CD4-positive, alpha-beta T cell treated with Interleukin-10 for 1 hour (primary cell): ENCODE measurements around the gene COX15.
"Not testable (repeated sequence)": the region's sequence is repeated elsewhere in the genome, so short reads cannot be mapped to it uniquely, and the experiment has no call there.

Experiments used
- DNase-seq: peaks from one replicate; pipeline ENCODE4 v3.0.0-alpha.2; 2020

Gene COX15

GRCh38 chr10:99732033-99732842, at the start of gene COX15, which contains the start of gene CUTC:
TSS of gene COX15 (minus strand) at chr10:99732127. CDS start at chr10:99732049, 78 bp downstream.
TSS of gene CUTC (plus strand) at chr10:99732234. CDS start at chr10:99732349, 115 bp downstream.
- peak; percentile 96 for DNase-seq

GRCh38 chr10:99779335-99779734, 47.4 kb upstream of the COX15 start:
- no peak for DNase-seq

- no peak for DNase-seq
Observed at GRCh38 chr10:99777918-99778714, 46.2 kb upstream of the COX15 start.

DNA sequence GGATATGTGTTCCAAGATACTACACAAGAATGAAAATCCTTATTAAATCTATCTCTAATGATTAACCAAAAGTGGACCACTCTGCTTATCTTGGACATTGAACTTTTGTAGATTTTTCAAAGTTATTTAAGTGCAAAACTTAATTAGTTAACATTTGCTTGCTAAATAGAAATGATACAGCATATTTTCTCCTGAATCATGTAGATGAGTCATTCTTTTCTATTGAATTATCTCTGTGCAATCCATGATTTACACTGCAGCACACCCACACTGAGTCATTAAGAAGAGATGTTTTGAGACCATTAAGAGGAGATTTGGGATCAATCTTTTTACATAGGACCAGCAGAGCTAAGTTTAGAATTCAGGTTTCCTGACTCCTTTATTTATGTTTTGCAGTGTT, 43.9 kb upstream of the COX15 start:
- no peak for DNase-seq

DNA sequence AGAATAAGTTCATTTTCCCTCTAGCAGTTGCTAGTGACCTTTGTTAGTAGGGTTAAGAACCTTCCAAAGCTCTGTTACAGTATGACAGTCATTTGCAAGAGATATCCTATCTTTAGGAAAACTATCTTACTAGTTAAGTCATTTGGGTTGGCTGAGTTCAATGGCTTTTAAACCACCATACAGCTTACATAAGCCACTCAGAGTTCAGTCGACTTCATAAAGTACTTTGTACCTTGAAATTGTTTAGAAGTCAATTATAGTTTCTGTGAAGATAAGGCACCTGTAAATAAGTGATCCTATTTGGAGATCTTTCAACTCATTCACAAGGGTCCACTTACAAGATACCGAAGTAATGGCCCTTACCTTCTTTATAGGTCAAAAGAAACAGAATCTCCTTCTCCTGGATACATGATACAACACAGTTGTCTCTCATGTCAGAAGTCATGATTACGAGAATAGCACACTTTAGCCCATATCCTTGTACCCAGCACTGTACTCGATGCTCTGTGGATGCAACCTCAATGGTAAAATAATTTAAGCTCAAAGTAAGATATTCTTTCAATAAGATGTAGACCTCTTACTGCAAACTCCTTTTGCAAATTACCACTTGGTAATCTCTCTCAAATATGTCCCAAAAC, 38.6 kb upstream of the COX15 start:
- DNase-seq = no peak

DNA sequence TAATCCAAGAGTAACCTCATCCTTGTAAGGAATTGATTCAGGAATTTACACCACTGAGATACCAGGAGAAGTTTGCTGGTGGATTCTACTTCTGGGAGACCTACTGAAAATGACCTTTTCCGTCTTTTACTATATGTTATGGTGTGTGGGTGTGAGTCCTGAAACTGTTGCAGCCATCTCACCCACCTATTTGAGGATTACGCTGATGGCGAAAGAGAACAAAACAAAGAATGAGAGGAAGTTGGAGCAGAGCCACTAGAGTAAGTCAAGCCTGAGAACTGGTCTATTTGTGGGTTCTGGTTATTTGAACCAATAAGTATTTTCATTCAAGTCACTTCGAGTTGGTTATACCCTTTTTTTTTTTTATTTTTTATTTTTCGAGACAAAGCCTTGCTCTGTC, 37.8 kb upstream of the COX15 start:
- no peak for DNase-seq

- no peak for DNase-seq
Observed at GRCh38 chr10:99768556-99768955, 36.6 kb upstream of the COX15 start.

DNA sequence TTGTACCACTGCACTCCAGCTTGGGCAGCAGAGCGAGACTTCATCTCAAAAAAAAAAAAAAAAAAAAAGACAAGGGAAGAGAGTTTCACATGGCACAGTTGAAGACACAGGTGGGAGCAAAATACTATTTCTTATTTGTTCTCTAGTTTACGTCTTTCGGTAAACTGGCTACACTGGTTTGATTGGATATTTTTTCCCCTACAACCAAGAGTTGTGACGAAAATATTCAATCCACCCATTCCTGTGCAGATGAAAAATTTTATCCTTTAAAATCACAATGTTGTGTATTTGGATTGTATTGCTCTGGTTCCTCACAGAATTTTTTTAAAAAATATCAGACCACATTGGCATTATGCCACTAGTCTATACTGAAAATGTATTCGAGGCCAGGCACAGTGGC, 36.0 kb upstream of the COX15 start:
- DNase-seq = no peak

DNA sequence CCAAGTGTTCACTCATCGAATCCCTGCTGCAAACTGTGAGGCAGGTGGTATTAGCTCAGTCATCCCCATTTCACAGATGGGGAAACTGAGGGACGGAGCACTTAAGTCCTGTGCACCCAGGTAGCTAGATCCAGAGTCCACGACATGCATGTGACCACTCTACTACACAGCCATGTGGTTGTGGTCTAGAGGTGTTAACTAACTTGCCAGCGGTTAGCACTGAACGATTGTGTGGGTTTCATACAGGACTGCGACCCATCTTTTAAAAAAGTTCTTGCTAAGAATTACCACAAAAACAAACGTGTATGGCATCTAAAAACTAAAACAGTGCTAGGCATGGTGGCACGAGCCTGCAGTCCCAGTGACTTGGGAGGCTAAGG, 34.4 kb upstream of the COX15 start:
- peak; percentile 2 for DNase-seq

DNA sequence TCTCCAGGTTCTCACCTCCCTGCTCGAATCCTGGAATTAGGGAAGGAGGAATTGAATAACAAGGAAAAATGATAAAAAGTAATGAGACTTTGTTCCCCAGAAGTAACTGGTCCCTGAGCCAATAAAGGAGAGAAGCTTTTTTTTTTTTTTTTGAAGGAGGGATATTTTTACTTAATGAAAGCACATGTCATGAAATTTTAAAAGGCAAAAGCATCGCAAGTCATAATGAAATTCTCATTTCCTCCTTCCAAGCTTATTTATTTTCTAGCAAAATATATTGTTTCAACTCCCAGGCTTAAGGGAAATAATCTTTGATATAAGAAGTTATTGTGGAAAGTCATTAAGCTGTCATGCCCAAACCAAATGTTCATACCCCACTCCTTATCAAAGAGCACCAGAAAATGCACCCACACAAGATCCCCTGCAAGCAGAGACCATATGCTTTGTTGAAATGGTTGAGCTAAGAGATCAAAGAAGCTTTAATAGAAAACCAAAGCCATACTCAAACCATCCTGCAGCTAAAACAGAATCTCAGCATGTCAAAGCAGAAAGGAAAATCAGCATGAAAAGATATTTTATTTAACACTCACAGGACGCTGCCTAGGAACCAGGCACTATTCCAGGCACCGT, 33.9 kb upstream of the COX15 start:
- no peak for DNase-seq

DNA sequence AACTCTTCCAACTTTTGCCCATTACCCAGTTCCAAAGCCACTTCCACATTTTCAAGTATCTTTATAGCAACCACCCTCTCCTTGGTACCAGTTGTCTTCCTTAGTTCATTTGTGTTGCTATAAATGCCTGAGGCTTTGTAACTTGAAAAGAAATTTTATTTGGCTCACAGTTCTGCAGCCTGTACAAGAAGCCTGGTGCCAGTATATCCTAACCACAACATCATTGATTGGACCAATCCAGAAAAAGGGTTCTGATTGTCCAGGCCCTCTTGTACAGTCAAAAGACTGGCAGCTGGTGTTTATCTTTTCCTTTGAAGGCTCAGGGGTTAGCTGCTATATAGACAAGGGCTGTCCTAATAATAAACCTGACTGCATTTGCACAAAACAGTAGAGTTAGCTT, 29.4 kb upstream of the COX15 start:
- no peak for DNase-seq

DNA sequence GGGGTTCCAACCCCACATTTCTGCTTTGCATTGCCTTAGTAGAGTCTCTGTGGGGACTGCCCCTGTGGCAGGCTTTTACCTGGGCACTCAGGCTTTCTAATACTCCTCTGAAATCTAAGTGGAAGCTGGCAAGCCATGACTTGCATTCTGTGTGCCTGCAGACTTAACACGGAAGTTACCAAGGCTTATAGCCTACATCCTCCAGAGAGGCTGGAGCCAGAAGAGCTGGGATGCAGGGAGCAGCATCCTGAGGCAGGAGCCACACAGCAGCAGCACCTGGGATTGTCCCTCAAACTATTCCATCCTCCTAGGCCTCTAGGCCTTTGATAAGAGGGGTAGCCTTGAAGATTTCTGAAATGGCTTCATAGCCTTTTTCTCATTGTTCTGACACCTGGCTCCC, 28.4 kb upstream of the COX15 start:
- no peak for DNase-seq

- DNase-seq = no peak
Observed at GRCh38 chr10:99758211-99758891, 26.4 kb upstream of the COX15 start.

GRCh38 chr10:99756159-99756558, 24.2 kb upstream of the COX15 start:
- DNase-seq = no peak

GRCh38 chr10:99754670-99755069, 22.7 kb upstream of the COX15 start:
- no peak for DNase-seq

DNA sequence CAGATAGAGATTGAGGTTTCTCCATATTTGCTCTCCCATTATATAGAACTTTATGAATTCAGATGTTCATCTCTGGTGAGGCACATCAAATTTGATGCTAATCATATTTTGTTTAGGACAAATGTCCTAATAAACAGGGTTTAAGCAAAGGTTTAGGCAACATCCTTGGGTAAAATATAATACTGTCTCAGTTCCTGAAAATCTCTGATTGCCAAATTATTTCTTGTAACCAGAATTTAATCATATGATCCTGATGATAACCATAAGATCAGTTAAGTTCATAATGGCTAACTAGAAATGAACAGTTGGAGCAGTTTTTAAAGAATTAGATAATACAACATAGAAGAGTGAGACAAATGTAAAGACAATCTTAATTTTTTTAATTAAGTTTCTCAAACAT, 18.7 kb upstream of the COX15 start:
- no peak for DNase-seq

DNA sequence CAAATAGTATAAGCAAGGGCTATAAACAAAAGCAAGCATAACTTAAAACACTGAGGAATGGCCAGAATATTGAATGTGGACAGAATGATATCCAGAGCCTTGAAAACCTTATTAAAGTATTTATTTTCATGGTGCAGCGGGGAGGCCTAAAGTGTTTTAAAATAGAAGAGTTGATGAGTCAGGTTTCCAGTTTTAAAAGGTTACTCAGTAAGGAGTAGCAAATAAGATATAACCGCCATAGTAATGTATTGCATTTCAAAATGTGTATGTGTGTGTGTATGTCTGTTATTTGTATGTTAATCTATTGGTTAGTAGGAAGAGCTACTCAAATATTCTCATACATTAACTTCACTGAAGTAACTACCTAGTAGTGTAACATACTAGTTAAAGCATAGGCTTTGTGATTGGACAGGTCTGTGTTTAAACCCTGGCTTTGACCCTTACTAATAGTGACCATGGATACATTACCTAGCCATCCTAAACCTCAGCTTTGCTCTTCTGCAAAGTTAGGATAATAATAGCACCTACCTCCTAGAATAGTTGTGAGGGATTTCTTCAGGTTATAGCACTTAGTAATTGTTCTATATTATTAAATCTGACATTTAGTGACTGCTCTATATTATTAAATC, 17.0 kb upstream of the COX15 start:
- no peak for DNase-seq

DNA sequence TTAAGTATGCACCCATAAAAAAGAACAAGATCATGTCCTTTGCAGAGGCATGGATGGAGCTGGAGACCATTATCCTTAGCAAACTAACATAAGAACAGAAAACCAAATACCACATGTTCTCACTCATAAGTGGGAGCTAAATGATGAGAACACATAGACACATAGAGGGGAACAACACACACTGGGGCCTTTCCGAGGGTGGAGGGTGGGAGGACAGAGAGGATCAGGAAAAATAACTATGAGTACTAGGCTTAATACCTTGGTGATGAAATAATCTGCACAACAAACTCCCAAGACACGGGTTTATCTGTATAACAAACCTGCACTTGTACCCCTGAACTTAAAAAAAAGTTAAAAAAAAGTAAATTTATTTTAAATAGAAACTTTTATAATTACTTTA, 14.2 kb upstream of the COX15 start:
- not testable (repeated sequence) for DNase-seq

DNA sequence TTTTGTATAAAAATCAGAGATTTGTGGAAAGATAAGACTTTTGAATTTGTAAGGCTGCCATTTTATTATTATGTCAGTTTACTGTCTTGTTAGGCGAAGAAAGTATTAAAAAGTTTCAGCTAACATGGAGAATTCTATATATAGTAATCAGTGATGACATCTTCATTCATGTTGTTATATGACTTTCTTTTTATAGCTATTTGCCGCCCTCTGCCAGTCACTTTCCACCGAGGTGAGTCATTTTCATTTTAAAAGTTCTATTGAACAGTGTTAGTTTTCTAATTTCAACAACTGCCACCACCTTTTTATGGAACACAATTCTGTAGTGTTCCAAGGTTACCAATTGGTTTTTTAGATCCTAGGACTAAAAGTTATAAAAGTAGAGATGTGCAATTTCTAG, 11.9 kb upstream of the COX15 start:
- no peak for DNase-seq

- DNase-seq = no peak
Observed at GRCh38 chr10:99742701-99743100, 10.8 kb upstream of the COX15 start.

DNA sequence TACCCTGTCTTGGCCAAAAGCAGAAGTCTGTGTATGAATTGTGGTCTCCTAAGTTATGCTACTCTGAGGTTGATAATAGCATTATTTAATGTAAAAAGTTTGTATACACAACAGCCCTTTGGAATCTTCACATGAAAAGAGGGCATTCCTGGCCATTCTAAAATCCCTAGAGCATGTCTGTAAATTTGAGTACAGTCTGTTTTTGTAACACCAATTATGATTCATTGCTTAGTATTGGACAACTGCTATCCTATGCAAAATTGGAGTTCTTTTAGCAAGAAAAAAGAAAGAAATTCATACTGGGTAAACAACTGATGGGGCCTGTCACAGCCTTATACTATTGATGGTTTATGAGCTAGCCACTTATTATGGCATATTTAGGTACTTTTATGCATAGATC, 10.3 kb upstream of the COX15 start:
- DNase-seq = no peak

DNA sequence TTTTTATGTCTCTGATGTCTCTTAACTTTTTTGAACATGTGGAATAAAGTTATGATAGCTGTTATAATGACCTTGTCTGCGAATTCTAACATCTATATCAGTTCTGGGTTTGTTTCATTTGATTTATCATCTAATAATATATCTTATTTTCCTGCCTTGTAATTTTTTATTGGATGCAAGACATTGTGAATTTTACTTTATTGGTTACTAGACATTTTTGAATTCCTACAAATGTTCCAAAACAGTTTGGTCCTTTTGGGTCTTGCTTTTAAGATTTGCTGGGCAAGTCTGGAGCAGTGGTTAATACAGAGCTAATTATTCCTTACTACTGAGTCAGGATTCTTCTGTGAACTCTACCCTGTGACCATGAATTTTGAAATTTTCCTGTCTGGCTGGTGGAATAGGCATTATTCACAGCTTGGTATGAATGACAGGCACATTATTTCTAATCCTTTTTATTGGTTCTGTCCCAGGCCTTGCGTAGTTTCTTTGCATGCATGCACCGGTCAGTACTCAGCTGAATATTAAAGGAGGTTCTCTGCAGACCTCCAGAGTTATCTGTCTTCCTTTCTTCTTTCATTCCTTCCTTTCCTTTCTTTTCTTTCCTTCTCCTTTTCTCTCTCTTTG, 9.1 kb upstream of the COX15 start:
- no peak for DNase-seq
